HG03575 (cell line): ENCODE results near the gene PITX3.
"Not testable (repeated sequence)": the region's sequence is repeated elsewhere in the genome, so short reads cannot be mapped to it uniquely, and the experiment has no call there.

Experiments
- ATAC-seq: cut with Tn5 transposase; IDR thresholded peaks from one replicate; pipeline ENCODE4 v1.9.1; 2021; ENCODE audit not compliant: unreplicated experiment, insufficient number of reproducible peaks, low FRiP score; ENCODE audit errors: extremely low read depth

Gene PITX3

DNA sequence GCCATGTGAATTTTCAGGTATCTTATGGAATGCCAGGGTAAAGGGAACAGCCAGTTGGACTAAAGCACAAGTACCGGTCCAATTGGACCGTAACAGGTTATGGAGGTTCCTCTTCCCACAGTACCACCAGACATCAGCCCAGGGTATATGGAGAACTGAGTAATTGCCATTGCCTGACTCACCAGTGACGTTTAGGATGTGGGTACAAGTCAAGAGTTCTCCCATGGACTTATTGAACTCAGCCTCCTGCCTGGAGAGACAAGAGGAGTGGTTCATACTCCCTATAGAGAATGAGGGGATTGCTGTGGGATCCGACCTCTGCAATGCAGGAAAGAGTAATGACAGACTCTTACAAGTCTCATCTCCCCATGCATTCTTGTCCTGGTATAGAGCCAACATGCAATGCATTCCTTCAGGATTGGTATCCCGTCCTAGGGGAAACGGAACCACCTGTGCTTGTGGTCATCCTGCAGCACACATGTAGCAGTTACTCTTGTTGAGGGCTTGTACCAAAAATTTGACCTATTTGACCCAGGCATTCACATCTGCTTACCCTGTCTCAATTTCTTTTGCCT lies 45.9 kb downstream of the PITX3 start:
- ATAC-seq, result no peak

DNA sequence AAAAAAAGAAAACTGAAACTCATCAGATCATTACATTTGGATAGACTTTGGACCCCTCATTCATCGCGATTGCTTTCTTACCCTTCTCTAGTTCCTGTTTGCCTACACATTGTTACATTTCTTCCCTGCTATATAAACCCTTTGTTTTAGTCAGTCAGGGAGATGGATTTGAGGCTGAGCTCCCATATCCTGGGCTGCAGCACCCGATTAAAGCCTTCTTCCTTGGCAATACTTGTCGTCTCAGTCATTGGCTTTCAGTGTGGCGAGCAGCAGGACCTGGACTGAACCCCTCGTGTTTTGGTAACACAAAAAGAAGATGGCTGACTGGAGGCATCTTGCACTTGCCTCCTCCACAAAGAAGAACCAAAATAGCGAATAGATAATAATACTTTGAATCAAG lies 49.4 kb downstream of the PITX3 start:
- ATAC-seq, result no peak

DNA sequence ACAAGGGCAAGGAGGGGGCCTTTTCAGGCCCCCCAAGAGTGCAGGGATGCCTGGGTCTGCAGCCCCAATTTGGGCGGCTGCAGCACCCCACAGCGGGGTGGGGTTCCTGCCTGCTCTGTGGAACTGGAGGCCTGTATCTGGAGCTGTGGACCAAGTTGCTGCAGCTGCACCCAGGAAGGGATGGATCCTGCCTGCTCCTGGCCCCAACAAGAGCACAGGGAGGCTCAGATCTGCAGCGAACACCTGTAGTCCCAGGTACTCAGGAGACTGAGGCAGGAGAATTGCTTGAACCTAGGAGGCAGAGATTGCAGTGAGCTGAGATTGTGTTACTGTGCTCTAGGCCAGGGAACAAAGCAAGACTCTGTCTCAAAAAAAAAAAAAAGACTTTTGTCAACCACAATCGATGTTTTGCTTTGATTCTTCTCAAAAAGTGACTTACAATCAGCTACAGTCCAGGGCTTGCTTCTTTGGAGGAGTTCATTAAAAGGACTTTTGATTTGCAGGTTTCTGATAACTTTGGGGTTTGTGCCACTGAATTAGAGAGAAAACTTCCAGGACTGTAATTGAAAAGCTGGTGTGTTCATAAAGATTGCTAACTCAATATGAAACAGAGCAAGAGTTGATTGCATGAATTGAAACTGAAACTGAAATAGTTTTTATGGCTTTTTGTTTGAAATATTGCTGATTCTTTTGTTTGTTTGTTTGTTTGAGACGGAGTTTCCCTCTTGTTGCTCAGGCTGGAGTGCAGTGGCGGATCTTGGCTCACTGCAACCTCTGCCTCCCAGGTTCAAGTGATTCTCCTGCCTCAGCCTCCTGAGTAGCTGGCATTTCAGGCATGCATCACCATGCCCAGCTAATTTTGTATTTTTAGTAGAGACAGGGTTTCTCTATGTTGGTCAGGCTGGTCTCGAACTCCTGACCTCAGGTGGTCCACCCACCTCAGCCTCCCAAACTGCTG lies 52.1 kb downstream of the PITX3 start:
- not testable (repeated sequence) for ATAC-seq

DNA sequence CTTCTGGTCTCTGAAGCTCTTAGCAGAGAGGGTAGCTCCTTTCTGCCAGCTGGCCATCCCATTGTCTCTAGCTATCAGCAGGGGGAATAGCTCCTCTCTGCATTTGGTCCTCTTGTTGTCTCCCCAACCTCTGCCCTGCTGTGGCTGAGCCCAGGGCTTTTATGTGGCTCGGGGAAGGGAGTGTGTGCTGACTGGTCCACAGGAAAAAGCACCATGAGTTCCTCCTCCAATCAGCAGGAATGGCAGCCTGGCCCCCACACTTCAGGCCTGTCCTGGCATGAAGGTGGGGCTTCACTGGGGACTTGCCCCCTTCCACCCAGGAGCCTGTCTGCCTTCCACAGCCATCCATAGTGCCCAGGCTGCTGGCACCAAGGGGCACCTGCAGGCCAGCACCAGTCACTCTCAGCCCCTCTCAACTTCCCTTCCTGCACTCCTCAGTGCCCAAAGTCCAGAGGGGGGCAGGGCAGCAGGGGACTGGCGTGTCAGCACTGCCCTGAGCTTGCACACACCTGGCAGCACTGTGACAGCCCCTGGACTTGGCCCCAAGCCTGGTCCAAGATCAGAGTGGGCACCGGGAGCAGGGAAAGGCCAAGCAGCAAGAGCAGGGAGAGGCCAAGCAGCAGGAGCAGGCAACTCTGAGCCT lies 52.9 kb downstream of the PITX3 start:
- no peak for ATAC-seq

DNA sequence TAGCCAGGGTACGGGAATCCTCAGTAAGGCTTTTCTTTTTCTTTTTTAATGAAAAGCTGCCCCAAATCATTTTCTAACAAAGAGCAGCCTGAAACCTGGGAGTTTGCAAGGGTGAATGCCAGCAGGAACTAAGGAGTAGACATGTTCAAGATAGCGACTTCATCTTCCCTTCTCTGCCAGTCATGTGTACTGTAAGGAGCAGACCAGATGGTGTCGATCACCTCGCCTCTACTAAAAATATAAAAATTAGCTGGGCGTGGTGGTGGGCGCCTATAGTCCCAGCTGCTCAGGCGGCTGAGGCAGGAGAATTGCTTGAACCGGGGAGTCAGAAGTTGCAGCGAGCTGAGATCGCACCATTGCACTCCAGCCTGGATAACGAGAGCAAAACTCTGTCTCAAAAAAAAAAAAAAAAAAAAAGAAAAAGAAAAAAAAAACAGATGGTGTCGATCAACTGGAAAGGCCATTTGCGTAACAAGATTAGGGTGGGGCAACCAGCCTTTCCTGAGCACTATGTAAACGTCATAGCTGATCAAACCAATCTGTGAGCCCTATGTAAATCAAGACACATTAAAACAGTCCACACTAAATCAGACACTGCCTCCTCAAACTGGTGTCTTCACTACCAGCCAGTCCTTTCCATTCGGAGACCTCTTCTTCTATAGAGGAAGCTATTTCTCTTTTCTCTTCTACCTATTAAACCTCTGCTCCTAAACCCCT lies 55.3 kb downstream of the PITX3 start:
- ATAC-seq, result no peak

DNA sequence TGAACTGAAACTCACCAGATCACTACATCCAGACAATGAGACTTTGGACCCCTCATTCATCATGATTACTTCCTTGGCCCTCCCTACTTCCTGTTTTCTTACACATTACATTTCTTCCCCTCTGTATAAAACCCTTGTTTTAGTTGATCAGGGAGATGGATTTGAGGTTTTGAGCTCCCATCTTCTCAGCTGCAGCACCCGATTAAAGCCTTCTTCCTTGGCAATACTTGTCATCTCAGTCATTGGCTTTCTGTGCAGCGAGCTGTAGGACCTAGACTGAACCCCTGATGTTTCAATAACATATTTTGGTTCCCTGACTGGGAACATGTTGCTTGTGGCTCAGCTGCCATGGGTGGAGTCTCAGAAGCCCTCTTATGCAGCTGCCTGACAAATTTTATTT lies 56.0 kb downstream of the PITX3 start:
- no peak for ATAC-seq

DNA sequence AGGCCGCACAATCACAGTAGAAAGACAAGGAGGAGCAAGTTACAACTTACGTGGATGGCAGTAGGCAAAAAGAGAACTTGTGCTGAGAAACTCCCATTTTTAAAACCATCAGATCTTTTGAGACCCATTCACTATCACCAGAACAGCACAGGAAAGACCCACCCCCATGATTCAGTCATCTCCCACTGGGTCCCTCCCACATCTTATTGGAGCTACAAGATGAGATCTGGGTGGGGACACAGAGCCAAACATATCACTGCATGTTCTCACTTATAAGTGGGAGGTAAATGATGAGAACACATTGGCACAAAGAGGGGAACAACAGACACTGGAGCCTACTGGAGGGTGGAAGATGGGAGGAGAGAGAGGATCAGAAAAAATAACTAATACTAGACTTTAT lies 56.7 kb downstream of the PITX3 start:
- no peak for ATAC-seq
